Mesendoderm (in vitro differentiated cells): ENCODE measurements around the gene TEX264.
A peak's percentile ranks its signal among the peaks of the same experiment; 100 is the strongest.

Source experiments
- DNase-seq: peaks from one replicate; pipeline ENCODE4 v3.0.0; 2013
- H2AK5ac ChIP-seq: 2 replicates; pipeline ENCODE4 v1.6.1; 2013; ENCODE audit warnings: low read length, inconsistent platforms
- H2BK120ac ChIP-seq: 2 replicates; pipeline ENCODE4 v1.6.1; 2013; ENCODE audit warnings: low read depth, mild to moderate bottlenecking, low read length, moderate library complexity, mixed read lengths
- H2BK15ac ChIP-seq: replicated peaks from 2 replicates; pipeline ENCODE4 v1.6.1; 2013; ENCODE audit warnings: low read depth, mild to moderate bottlenecking, moderate library complexity
- H2BK5ac ChIP-seq: 2 replicates; pipeline ENCODE4 v1.6.1; 2013; ENCODE audit warnings: low read length, inconsistent platforms
- H3K18ac ChIP-seq: 2 replicates; pipeline ENCODE4 v1.6.1; 2013; ENCODE audit warnings: mild to moderate bottlenecking, low read length, mixed read lengths
- H3K23ac ChIP-seq: one replicate; pipeline ENCODE4 v1.6.1; 2013; ENCODE audit warnings: low read length
- H3K27ac ChIP-seq: 2 replicates; pipeline ENCODE4 v1.5.1; 2013; ENCODE audit warnings: low read depth, mild to moderate bottlenecking, inconsistent platforms, low read length, moderate library complexity
- H3K27me3 ChIP-seq: 2 replicates; pipeline ENCODE4 v1.6.1; 2013; ENCODE audit warnings: low read length, control low read depth, mild to moderate bottlenecking, inconsistent platforms; ENCODE audit not compliant: insufficient read depth, poor library complexity
- H3K36me3 ChIP-seq: 2 replicates; pipeline ENCODE4 v1.6.1; 2013; ENCODE audit warnings: low read length, inconsistent platforms; ENCODE audit not compliant: control insufficient read depth, insufficient read depth
- H3K4ac ChIP-seq: one replicate; pipeline ENCODE4 v1.6.1; 2013; ENCODE audit warnings: low read depth, mild to moderate bottlenecking, low read length, moderate library complexity
- H3K4me1 ChIP-seq: 2 replicates; pipeline ENCODE4 v1.6.1; 2013; ENCODE audit warnings: low read depth, low read length, inconsistent platforms; ENCODE audit not compliant: control insufficient read depth
- H3K4me2 ChIP-seq: 2 replicates; pipeline ENCODE4 v1.6.1; 2013; ENCODE audit warnings: low read length
- H3K4me3 ChIP-seq: 2 replicates; pipeline ENCODE4 v1.5.1; 2013; ENCODE audit warnings: mild to moderate bottlenecking, low read length
- H3K56ac ChIP-seq: one replicate; pipeline ENCODE4 v1.6.1; 2013; ENCODE audit warnings: low read length
- H3K79me1 ChIP-seq: 2 replicates; pipeline ENCODE4 v1.6.1; 2013; ENCODE audit warnings: low read length, inconsistent platforms
- H3K79me2 ChIP-seq: 2 replicates; pipeline ENCODE4 v1.6.1; 2013; ENCODE audit warnings: mild to moderate bottlenecking, low read length; ENCODE audit not compliant: control insufficient read depth, insufficient read depth
- H3K9ac ChIP-seq: 2 replicates; pipeline ENCODE4 v1.6.1; 2013; ENCODE audit warnings: low read length, inconsistent platforms
- H4K5ac ChIP-seq: one replicate; pipeline ENCODE4 v1.6.1; 2013; ENCODE audit warnings: low read length
- H4K8ac ChIP-seq: one replicate; pipeline ENCODE4 v1.6.1; 2013; ENCODE audit warnings: low read depth, mild to moderate bottlenecking, control low read depth, low read length, moderate library complexity
- WGBS: extraction: QIAGEN DNeasy Blood & Tissue Kit; methylation state at CpG from one replicate; pipeline ENCODE4 v1.1.7; 2013; ENCODE audit warnings: low lambda C conversion rate, missing lambda C conversion rate; ENCODE audit not compliant: insufficient coverage; ENCODE audit errors: extremely low coverage; 5-methylcytosine and 5-hydroxymethylcytosine counted together

TEX264 gene

GRCh38 chr3:51671734-51672475 lies 853 bp downstream of the TEX264 start:
- peak overlapping the region; percentile 29 for H3K23ac ChIP-seq
- H3K27ac ChIP-seq: peak overlapping the region; percentile 68
- no peak overlapping the region for H2BK15ac ChIP-seq
- H3K27me3 ChIP-seq: no peaks in the 10 kb centered on the region
- no peak overlapping the region for H2BK120ac ChIP-seq
- WGBS: no CpG with 5 or more reads among the region's 40 CpGs
- H3K18ac ChIP-seq: peak overlapping the region; percentile 34
- no peaks in the 10 kb centered on the region for H3K36me3 ChIP-seq
- peak; percentile 85 for DNase-seq
- H3K56ac ChIP-seq: peak overlapping the region; percentile 93
- no peak overlapping the region for H2BK5ac ChIP-seq
- no peak overlapping the region for H4K5ac ChIP-seq
- peak overlapping the region; percentile 92 for H3K9ac ChIP-seq
- no peaks in the 10 kb centered on the region for H3K79me1 ChIP-seq
- H3K4me3 ChIP-seq: peak overlapping the region; percentile 74
- H2AK5ac ChIP-seq: no peak overlapping the region
- no peak overlapping the region for H4K8ac ChIP-seq
- peak overlapping the region; percentile 94 for H3K4me2 ChIP-seq
- no peaks in the 10 kb centered on the region for H3K79me2 ChIP-seq
- peaks cover 3% of the 10 kb centered on the region for H3K4me1 ChIP-seq
- H3K4ac ChIP-seq: no peak overlapping the region

DNA sequence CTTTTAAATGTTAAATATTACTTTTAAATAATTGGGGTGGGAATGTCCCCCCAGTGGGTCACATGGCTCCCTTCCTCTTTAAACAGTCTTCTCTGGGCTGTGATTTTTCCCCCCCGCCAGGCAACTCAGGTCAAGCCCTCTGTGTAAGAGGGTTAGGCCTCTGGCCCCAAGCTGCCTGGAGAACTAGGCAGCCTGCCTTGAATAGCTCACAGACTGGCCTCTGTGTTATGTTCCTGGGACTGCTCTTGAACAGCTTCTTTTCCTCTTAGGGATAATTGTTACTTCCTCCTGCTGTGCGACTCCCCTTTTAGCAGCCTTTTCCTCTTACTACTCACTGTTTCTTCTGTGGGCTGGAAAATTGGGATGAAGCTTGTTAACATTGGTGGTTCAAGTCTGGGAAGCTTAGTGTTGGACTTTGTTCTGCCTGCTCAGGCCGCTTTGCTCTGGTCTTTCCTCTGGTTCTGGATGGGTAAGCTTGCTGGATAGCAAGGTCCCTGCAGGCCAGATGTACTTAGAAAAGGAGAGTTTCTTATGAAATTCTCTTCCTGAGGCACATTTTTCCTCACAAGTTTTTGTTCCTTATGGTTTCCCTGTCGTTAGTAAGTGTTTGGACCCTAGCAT lies 2.2 kb downstream of the TEX264 start:
- Histone ChIP-seq H4K8ac (no peak overlapping the region), H3K79me2 (no peaks in the 10 kb centered on the region), H3K23ac (no peak overlapping the region), H2BK5ac (no peak overlapping the region), H3K56ac (no peak overlapping the region), H3K27me3 (no peaks in the 10 kb centered on the region), H2AK5ac (no peak overlapping the region), H4K5ac (no peak overlapping the region), H3K9ac (peak overlapping the region; percentile 5), H2BK120ac (no peak overlapping the region), H3K4me3 (no peak overlapping the region), H3K18ac (no peak overlapping the region), H3K4me2 (no peak overlapping the region), H3K79me1 (no peaks in the 10 kb centered on the region), H2BK15ac (no peak overlapping the region), H3K4me1 (peaks cover 3% of the 10 kb centered on the region), H3K27ac (no peak overlapping the region), H3K4ac (no peak overlapping the region), H3K36me3 (no peaks in the 10 kb centered on the region)
- DNase-seq: no peak
- WGBS: no CpG with 5 or more reads among the region's 4 CpGs

DNA sequence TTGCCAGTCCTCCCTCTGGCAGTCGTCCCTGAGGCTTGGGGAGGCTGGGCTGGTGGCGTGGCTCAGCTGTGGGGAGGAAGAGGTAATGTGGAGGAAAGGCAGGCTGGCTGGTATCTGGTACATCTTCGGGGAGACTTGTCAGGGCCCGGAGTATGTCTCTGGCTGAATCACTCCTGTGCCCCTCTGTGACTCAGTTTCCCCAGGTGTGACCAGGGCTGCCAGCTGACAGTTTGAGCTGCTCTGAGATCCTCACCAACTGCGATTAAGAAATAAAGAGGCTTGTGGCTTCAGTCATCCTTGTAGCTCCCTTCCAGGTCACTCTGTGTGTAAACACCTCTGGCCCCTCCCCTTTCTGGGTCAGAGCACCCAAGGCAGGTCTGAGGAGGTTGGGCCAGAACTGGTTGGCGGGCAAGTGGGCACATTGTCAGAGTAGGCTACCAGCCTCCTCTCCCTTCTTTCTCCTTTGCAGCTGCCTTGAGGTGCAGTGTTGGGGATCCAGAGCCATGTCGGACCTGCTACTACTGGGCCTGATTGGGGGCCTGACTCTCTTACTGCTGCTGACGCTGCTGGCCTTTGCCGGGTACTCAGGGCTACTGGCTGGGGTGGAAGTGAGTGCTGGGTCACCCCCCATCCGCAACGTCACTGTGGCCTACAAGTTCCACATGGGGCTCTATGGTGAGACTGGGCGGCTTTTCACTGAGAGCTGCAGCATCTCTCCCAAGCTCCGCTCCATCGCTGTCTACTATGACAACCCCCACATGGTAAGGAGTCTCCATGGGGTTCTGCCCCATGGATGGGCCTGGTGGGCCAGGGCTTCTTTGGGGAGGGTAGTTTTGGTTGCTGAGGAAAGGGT lies 3.0 kb downstream of the TEX264 start:
- WGBS: no CpG with 5 or more reads among the region's 14 CpGs
- no peak overlapping the region for H3K27ac ChIP-seq
- no peaks in the 10 kb centered on the region for H3K4me1 ChIP-seq
- H3K56ac ChIP-seq: no peak overlapping the region
- no peak overlapping the region for H3K4ac ChIP-seq
- H3K79me2 ChIP-seq: no peaks in the 10 kb centered on the region
- H3K27me3 ChIP-seq: no peaks in the 10 kb centered on the region
- no peak overlapping the region for H3K23ac ChIP-seq
- H3K9ac ChIP-seq: no peak overlapping the region
- no peak overlapping the region for H3K18ac ChIP-seq
- H4K8ac ChIP-seq: no peak overlapping the region
- no peak overlapping the region for H2AK5ac ChIP-seq
- no peak for DNase-seq
- no peak overlapping the region for H2BK120ac ChIP-seq
- no peak overlapping the region for H3K4me2 ChIP-seq
- no peaks in the 10 kb centered on the region for H3K36me3 ChIP-seq
- no peaks in the 10 kb centered on the region for H3K79me1 ChIP-seq
- no peak overlapping the region for H2BK5ac ChIP-seq
- H4K5ac ChIP-seq: no peak overlapping the region
- no peak overlapping the region for H2BK15ac ChIP-seq
- no peak overlapping the region for H3K4me3 ChIP-seq

GRCh38 chr3:51675201-51675611 lies 4.2 kb downstream of the TEX264 start:
- H3K4ac ChIP-seq: no peak overlapping the region
- no peak overlapping the region for H3K4me2 ChIP-seq
- H3K27ac ChIP-seq: no peak overlapping the region
- no peak for DNase-seq
- H4K8ac ChIP-seq: no peak overlapping the region
- no peak overlapping the region for H3K4me3 ChIP-seq
- H3K18ac ChIP-seq: no peak overlapping the region
- H3K27me3 ChIP-seq: no peaks in the 10 kb centered on the region
- H3K79me1 ChIP-seq: no peaks in the 10 kb centered on the region
- no peaks in the 10 kb centered on the region for H3K4me1 ChIP-seq
- H2BK15ac ChIP-seq: no peak overlapping the region
- no CpG with 5 or more reads among the region's 2 CpGs for WGBS
- H4K5ac ChIP-seq: no peak overlapping the region
- H3K9ac ChIP-seq: no peak overlapping the region
- no peaks in the 10 kb centered on the region for H3K36me3 ChIP-seq
- no peak overlapping the region for H3K56ac ChIP-seq
- H3K79me2 ChIP-seq: no peaks in the 10 kb centered on the region
- H2BK5ac ChIP-seq: no peak overlapping the region
- no peak overlapping the region for H3K23ac ChIP-seq
- H2BK120ac ChIP-seq: no peak overlapping the region
- H2AK5ac ChIP-seq: no peak overlapping the region

DNA sequence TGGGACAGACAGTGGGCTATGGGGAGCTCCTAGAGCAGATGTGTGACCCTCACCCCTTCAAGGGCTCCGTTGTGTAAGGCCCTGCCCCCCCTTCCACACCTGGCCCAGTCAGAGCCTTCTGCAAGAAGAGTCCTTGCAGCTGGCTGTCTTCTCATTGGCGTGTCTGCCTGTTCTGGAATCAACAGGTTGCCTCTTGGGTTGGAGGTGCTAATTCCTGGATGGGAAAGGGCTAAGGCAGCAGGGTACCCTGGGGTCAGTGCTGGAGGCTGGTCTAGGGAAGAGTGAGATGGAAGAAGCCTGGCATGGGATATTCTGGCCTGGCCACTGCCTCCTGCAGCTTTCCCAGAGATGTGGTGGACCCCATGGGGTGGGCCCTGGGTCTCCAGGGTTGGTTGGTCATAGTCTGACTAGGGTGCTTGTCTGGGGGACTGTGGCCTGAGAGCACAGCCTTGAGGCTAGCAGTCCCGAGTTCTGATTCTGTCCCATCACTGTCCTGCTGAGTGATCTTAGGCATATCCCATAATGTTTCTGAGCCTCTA lies 5.1 kb downstream of the TEX264 start:
- Histone ChIP-seq H3K9ac (no peak overlapping the region), H3K27me3 (no peaks in the 10 kb centered on the region), H3K4ac (no peak overlapping the region), H2BK120ac (no peak overlapping the region), H4K5ac (no peak overlapping the region), H2BK5ac (no peak overlapping the region), H2BK15ac (no peak overlapping the region), H3K56ac (no peak overlapping the region), H2AK5ac (no peak overlapping the region), H3K79me1 (no peaks in the 10 kb centered on the region), H3K4me2 (no peak overlapping the region), H3K36me3 (no peaks in the 10 kb centered on the region), H3K18ac (no peak overlapping the region), H3K79me2 (no peaks in the 10 kb centered on the region), H3K4me3 (no peak overlapping the region), H3K4me1 (no peaks in the 10 kb centered on the region), H3K23ac (no peak overlapping the region), H4K8ac (no peak overlapping the region), H3K27ac (no peak overlapping the region)
- no peak for DNase-seq
- no CpG with 5 or more reads among the region's 3 CpGs for WGBS
